ENCODE data around the gene ARHGEF16. TPM values are rescaled to one million over a fixed set of nuclear protein-coding genes. Genes with fewer than 3 reads are reported as not detected.

ARHGEF16 gene
- total RNA-seq, 4 donors from 2014 or later = 0.20 to 1.2 (median 0.63) TPM

- ATAC-seq (no peak), DNase-seq (no peak)
- Histone ChIP-seq H3K27me3 (no peaks in the 10 kb centered on the region), H3K4me3 (no peak overlapping the region), H3K9me3 (no peaks in the 10 kb centered on the region), H3K36me3 (no peaks in the 10 kb centered on the region), H3K4me1 (no peaks in the 10 kb centered on the region), H3K27ac (no peak overlapping the region)
- no peak for TF ChIP-seq POLR2A (IDR thresholded peaks at IDR 0.05)
- TF ChIP-seq CTCF (IDR thresholded peaks at IDR 0.05 in 4 of 5, conservative IDR thresholded peaks at IDR 0.05 in 1 of 5) = no peak
- intact Hi-C loops (cut with DNase I; ENCODE audit: low total_unique reads) = no loop called here
- in situ Hi-C loops (cut with MboI; ENCODE audit: low sequenced_read_pairs in 4 of 4) = no loop called here
Observed at GRCh38 chr1:3474421-3474820, 20.0 kb downstream of the ARHGEF16 start.

- Histone ChIP-seq H3K36me3 (no peaks in the 10 kb centered on the region), H3K9me3 (no peaks in the 10 kb centered on the region), H3K4me3 (no peak overlapping the region), H3K4me1 (no peaks in the 10 kb centered on the region), H3K27ac (no peak overlapping the region), H3K27me3 (no peaks in the 10 kb centered on the region)
- intact Hi-C loops (cut with DNase I; ENCODE audit: low total_unique reads) (no loop called here), in situ Hi-C loops (cut with MboI; ENCODE audit: low sequenced_read_pairs in 4 of 4) (no loop called here)
- DNase-seq = no peak
- no peak for TF ChIP-seq POLR2A (IDR thresholded peaks at IDR 0.05)
- no peak for ATAC-seq
Observed at GRCh38 chr1:3475839-3476573, 21.5 kb downstream of the ARHGEF16 start.

DNA sequence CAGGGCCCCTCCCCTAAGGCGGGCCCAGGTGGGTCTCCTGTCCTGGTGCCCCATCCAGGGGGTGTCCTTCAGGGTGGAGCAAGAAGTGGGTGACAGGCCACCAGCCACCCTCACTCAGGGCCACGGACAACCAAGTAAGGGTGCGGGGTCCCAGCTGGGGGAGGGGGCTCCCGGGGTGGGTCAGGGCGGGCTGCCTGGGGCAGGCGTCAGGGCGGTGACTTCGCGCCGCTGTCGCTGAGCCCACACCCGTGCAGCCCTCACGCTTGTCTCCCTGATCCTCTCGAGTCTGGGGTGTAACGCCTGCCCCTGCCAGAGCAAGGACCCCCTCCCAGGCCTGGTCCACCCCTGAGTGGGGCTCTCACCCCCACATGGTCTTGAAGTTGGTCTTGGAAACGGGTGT is 22.2 kb downstream of the ARHGEF16 start:
- no peak for DNase-seq
- H3K36me3 ChIP-seq = no peaks in the 10 kb centered on the region
- H3K27ac ChIP-seq = no peak overlapping the region
- no peaks in the 10 kb centered on the region for H3K27me3 ChIP-seq
- H3K4me1 ChIP-seq = no peaks in the 10 kb centered on the region
- ATAC-seq = no peak
- no peak for TF ChIP-seq POLR2A (IDR thresholded peaks at IDR 0.05)
- TF ChIP-seq CTCF (IDR thresholded peaks at IDR 0.05 in 4 of 5, conservative IDR thresholded peaks at IDR 0.05 in 1 of 5) = no peak
- H3K9me3 ChIP-seq = no peaks in the 10 kb centered on the region
- in situ Hi-C loops (cut with MboI; ENCODE audit: low sequenced_read_pairs in 4 of 4) (no loop called here), intact Hi-C loops (cut with DNase I; ENCODE audit: low total_unique reads) (no loop called here)
- no peak overlapping the region for H3K4me3 ChIP-seq

GRCh38 chr1:3477241-3477995 is 23.0 kb downstream of the ARHGEF16 start:
- H3K27me3 ChIP-seq = no peaks in the 10 kb centered on the region
- no peak overlapping the region for H3K4me3 ChIP-seq
- no peak overlapping the region for H3K27ac ChIP-seq
- in situ Hi-C loops (cut with MboI; ENCODE audit: low sequenced_read_pairs in 4 of 4) = no loop called here
- no peak for ATAC-seq
- no peak for DNase-seq
- no peak for TF ChIP-seq CTCF (IDR thresholded peaks at IDR 0.05 in 4 of 5, conservative IDR thresholded peaks at IDR 0.05 in 1 of 5)
- no peak for TF ChIP-seq POLR2A (IDR thresholded peaks at IDR 0.05)
- no peaks in the 10 kb centered on the region for H3K4me1 ChIP-seq
- no peaks in the 10 kb centered on the region for H3K9me3 ChIP-seq
- H3K36me3 ChIP-seq = no peaks in the 10 kb centered on the region
- intact Hi-C loops (cut with DNase I; ENCODE audit: low total_unique reads) = no loop called here

DNA sequence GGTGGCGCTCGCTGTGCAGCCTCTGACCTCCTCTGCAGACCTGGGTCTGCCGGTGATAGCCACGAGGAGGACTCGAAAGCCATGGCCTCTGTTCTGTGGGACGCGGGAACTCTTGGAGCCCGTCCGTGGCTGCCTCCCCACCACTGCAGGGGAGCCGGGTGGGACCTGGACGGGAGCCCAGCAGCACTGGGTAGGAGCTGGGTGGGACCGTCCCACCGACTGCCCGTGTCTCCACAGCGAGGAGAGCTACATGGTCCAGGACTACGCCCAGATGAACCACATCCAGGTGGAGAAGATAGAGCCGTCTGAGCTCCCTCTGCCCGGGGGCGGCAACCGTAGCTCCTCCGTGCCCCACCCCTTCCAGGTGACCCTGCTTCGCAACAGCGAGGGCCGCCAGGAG is 23.7 kb downstream of the ARHGEF16 start:
- in situ Hi-C loops (cut with MboI; ENCODE audit: low sequenced_read_pairs in 4 of 4) = no loop called here
- H3K4me1 ChIP-seq = no peaks in the 10 kb centered on the region
- no peak for DNase-seq
- H3K9me3 ChIP-seq = no peaks in the 10 kb centered on the region
- no peak for ATAC-seq
- H3K27me3 ChIP-seq = peaks cover 0 to under 1% (median 0%) of the 10 kb centered on the region in 3 donors
- no peak overlapping the region for H3K4me3 ChIP-seq
- intact Hi-C loops (cut with DNase I; ENCODE audit: low total_unique reads) = no loop called here
- TF ChIP-seq POLR2A (IDR thresholded peaks at IDR 0.05) = no peak
- TF ChIP-seq CTCF (IDR thresholded peaks at IDR 0.05 in 4 of 5, conservative IDR thresholded peaks at IDR 0.05 in 1 of 5) = no peak
- no peak overlapping the region for H3K27ac ChIP-seq
- no peaks in the 10 kb centered on the region for H3K36me3 ChIP-seq

Data from gastrocnemius medialis (tissue), 4 donors.